SK-N-SH treated with all-trans-retinoic acid at 6 μM for 48 hours (cell line): Measurements from ENCODE around the gene KCNK15.

Experiments used
- ATAC-seq: fragments of 200-7000 bp; cut with Tn5 transposase; 3 replicates; pipeline ENCODE4 v1.9.1; 2020; ENCODE audit warnings: mild to moderate bottlenecking, moderate library complexity
- ARNTL ChIP-seq: fragments of 450-650 bp; formaldehyde crosslinking; IDR thresholded peaks from 2 replicates; pipeline ENCODE4 v1.5.0; 2020; ENCODE audit warnings: low read depth, mild to moderate bottlenecking, moderate library complexity, borderline replicate concordance
- BACH2 ChIP-seq: fragments of 250-450 bp; sonication (Bioruptor Pico); IDR thresholded peaks from 2 replicates; pipeline ENCODE4 v1.9.0; 2021; ENCODE audit warnings: mild to moderate bottlenecking, borderline replicate concordance
- CSDC2 ChIP-seq: fragments of 250-450 bp; sonication (Bioruptor Pico); IDR thresholded peaks from 2 replicates; pipeline ENCODE4 v1.5.0; 2020; ENCODE audit warnings: mild to moderate bottlenecking, moderate library complexity
- ESRRG ChIP-seq: fragments of 250-450 bp; sonication (Bioruptor Pico); IDR thresholded peaks from 2 replicates; pipeline ENCODE4 v1.6.1; 2021; ENCODE audit warnings: mild to moderate bottlenecking
- GLIS3 ChIP-seq: fragments of 250-450 bp; sonication (Bioruptor Pico); IDR thresholded peaks from 2 replicates; pipeline ENCODE4 v1.5.0; 2020; ENCODE audit warnings: mild to moderate bottlenecking, moderate library complexity
- ISL1 ChIP-seq: fragments of 250-450 bp; sonication (Bioruptor Pico); IDR thresholded peaks from 2 replicates; pipeline ENCODE4 v2.1.2; 2022; ENCODE audit warnings: mild to moderate bottlenecking, moderate library complexity
- OSR1 ChIP-seq: fragments of 250-450 bp; sonication (Bioruptor Pico); IDR thresholded peaks from 2 replicates; pipeline ENCODE4 v1.8.0; 2022; ENCODE audit warnings: moderate library complexity, mild to moderate bottlenecking, inconsistent platforms
- PATZ1 ChIP-seq: fragments of 250-450 bp; sonication (Bioruptor Pico); IDR thresholded peaks from 2 replicates; pipeline ENCODE4 v1.8.0; 2020; ENCODE audit warnings: mild to moderate bottlenecking, moderate library complexity, borderline replicate concordance
- PPARA ChIP-seq: fragments of 250-450 bp; sonication (Bioruptor Pico); IDR thresholded peaks from 2 replicates; pipeline ENCODE4 v1.5.0; 2020; ENCODE audit warnings: mild to moderate bottlenecking, borderline replicate concordance
- RARB ChIP-seq: fragments of 250-450 bp; sonication (Bioruptor Pico); IDR thresholded peaks from 2 replicates; pipeline ENCODE4 v1.8.0; 2021; ENCODE audit warnings: mild to moderate bottlenecking, moderate library complexity
- SNAI2 ChIP-seq: fragments of 250-450 bp; sonication (Bioruptor Pico); IDR thresholded peaks from 2 replicates; pipeline ENCODE4 v1.5.0; 2020; ENCODE audit warnings: mild to moderate bottlenecking, moderate library complexity
- TCF4 ChIP-seq: fragments of 250-450 bp; sonication (Bioruptor Pico); IDR thresholded peaks from 2 replicates; pipeline ENCODE4 v1.8.0; 2021; ENCODE audit warnings: mild to moderate bottlenecking, moderate library complexity, borderline replicate concordance
- TOX ChIP-seq: fragments of 250-450 bp; sonication (Bioruptor Pico); IDR thresholded peaks from 2 replicates; pipeline ENCODE4 v1.8.0; 2021; ENCODE audit warnings: mild to moderate bottlenecking, moderate library complexity, borderline replicate concordance
- TSHZ2 ChIP-seq: fragments of 250-450 bp; sonication (Bioruptor Pico); IDR thresholded peaks from 2 replicates; pipeline ENCODE4 v1.5.0; 2020; ENCODE audit warnings: mild to moderate bottlenecking, moderate library complexity
- ZC3H10 ChIP-seq: fragments of 250-450 bp; sonication (Bioruptor Pico); IDR thresholded peaks from 2 replicates; pipeline ENCODE4 v1.5.1; 2021; ENCODE audit warnings: mild to moderate bottlenecking, moderate library complexity
- ZFP3 ChIP-seq: fragments of 250-450 bp; sonication (Bioruptor Pico); IDR thresholded peaks from 2 replicates; pipeline ENCODE4 v1.5.0; 2020; ENCODE audit warnings: mild to moderate bottlenecking, moderate library complexity
- ZFP30 ChIP-seq: fragments of 450-650 bp; formaldehyde crosslinking; IDR thresholded peaks from 2 replicates; pipeline ENCODE4 v1.5.0; 2022; ENCODE audit warnings: mild to moderate bottlenecking, moderate library complexity
- ZNF70 ChIP-seq: fragments of 450-650 bp; formaldehyde crosslinking; IDR thresholded peaks from 2 replicates; pipeline ENCODE4 v1.5.0; 2020; ENCODE audit warnings: mild to moderate bottlenecking, moderate library complexity
- ZNF8 ChIP-seq: fragments of 450-650 bp; formaldehyde crosslinking; IDR thresholded peaks from 2 replicates; pipeline ENCODE4 v1.5.0; 2020; ENCODE audit warnings: mild to moderate bottlenecking, moderate library complexity
- TF ChIP-seq, protein P1 (sequence below): fragments of 250-450 bp; sonication (Bioruptor Pico); IDR thresholded peaks from 2 replicates; pipeline ENCODE4 v1.5.1; 2020; ENCODE audit warnings: low read depth, mild to moderate bottlenecking, moderate library complexity
- TF ChIP-seq, protein P2 (sequence below): fragments of 250-450 bp; sonication (Bioruptor Pico); IDR thresholded peaks from 2 replicates; pipeline ENCODE4 v1.5.1; 2021; ENCODE audit warnings: mild to moderate bottlenecking, moderate library complexity
- TF ChIP-seq, protein P3 (sequence below): fragments of 250-450 bp; sonication (Bioruptor Pico); IDR thresholded peaks from 2 replicates; pipeline ENCODE4 v1.8.0; 2021; ENCODE audit warnings: low read depth, mild to moderate bottlenecking, moderate library complexity, borderline replicate concordance

The KCNK15 gene

DNA sequence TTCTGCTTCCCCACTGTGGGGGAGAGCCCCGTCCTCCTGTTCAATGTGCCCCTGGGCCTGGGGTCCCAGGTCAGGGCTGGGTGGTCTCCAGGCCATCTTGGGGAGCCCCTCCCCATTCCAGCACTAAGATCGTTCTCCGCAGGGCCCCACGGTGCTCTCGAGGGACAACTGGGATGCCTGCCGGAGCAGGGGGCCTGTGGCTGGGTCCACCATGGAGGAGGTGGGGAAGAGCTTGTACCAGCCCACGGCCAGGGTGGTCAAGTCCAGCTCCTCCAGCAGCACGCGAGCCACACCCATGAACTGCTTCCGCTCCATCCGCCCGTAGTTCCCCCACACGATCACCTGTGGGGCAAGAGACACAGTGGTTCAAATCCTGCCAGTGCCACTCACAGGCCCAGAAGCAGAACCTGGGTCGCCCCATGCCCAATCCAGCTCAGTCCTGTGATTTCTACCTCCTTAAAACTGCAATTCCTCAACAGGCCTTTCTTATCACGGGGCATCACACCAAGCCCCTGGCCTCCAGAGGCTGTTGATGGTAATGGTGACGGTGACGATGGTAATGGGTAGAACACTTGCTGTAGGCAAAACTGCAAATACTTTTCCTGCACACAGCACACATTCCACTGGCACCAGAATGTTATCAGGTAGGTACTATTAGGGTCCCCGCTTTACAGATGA, 10.5 kb downstream of the KCNK15 start:
- ATAC-seq: no peak
- TF ChIP-seq, protein P1, sequence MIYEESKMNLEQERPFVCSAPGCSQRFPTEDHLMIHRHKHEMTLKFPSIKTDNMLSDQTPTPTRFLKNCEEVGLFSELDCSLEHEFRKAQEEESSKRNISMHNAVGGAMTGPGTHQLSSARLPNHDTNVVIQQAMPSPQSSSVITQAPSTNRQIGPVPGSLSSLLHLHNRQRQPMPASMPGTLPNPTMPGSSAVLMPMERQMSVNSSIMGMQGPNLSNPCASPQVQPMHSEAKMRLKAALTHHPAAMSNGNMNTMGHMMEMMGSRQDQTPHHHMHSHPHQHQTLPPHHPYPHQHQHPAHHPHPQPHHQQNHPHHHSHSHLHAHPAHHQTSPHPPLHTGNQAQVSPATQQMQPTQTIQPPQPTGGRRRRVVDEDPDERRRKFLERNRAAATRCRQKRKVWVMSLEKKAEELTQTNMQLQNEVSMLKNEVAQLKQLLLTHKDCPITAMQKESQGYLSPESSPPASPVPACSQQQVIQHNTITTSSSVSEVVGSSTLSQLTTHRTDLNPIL: no peak
- no peak for TF ChIP-seq PATZ1
- TF ChIP-seq SNAI2 (CRISPR knock-in tag): no peak
- TF ChIP-seq TCF4: no peak
- no peak for TF ChIP-seq ZFP30
- TF ChIP-seq, protein P2, sequence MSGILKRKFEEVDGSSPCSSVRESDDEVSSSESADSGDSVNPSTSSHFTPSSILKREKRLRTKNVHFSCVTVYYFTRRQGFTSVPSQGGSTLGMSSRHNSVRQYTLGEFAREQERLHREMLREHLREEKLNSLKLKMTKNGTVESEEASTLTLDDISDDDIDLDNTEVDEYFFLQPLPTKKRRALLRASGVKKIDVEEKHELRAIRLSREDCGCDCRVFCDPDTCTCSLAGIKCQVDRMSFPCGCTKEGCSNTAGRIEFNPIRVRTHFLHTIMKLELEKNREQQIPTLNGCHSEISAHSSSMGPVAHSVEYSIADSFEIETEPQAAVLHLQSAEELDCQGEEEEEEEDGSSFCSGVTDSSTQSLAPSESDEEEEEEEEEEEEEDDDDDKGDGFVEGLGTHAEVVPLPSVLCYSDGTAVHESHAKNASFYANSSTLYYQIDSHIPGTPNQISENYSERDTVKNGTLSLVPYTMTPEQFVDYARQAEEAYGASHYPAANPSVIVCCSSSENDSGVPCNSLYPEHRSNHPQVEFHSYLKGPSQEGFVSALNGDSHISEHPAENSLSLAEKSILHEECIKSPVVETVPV: no peak
- no peak for TF ChIP-seq RARB (CRISPR knock-in tag)
- TF ChIP-seq ISL1 (CRISPR knock-in tag): no peak
- no peak for TF ChIP-seq PPARA (CRISPR knock-in tag)
- no peak for TF ChIP-seq OSR1 (CRISPR knock-in tag)
- TF ChIP-seq TOX (CRISPR knock-in tag): no peak
- TF ChIP-seq CSDC2 (CRISPR knock-in tag): no peak
- TF ChIP-seq ESRRG (CRISPR knock-in tag): no peak
- no peak for TF ChIP-seq ZFP3 (CRISPR knock-in tag)
- no peak for TF ChIP-seq GLIS3
- TF ChIP-seq ZNF8 (CRISPR knock-in tag): no peak
- no peak for TF ChIP-seq BACH2 (CRISPR knock-in tag)
- TF ChIP-seq ZNF70 (CRISPR knock-in tag): no peak
- TF ChIP-seq, protein P3, sequence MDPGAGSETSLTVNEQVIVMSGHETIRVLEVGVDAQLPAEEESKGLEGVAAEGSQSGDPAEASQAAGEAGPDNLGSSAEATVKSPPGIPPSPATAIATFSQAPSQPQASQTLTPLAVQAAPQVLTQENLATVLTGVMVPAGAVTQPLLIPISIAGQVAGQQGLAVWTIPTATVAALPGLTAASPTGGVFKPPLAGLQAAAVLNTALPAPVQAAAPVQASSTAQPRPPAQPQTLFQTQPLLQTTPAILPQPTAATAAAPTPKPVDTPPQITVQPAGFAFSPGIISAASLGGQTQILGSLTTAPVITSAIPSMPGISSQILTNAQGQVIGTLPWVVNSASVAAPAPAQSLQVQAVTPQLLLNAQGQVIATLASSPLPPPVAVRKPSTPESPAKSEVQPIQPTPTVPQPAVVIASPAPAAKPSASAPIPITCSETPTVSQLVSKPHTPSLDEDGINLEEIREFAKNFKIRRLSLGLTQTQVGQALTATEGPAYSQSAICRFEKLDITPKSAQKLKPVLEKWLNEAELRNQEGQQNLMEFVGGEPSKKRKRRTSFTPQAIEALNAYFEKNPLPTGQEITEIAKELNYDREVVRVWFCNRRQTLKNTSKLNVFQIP (CRISPR knock-in tag): no peak

DNA sequence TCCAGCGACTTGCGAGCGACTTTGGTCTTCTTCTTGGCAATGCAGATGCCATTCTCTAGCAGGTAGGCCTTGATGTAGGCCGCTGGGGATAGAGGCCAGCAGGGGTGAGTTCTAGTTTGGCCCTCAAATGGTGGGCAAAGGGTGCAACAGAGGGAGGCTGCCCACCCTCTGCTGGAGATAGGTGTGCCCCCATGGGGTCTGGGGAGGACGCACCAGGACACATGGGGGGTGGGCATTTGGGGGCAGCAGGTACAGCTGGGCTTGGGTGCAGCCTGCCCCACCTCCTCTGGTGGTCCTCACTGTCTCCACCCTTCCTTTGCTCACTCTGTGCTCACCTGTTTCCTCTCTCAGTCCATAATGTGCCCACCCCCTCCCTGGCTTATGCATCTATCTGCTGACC, 11.3 kb downstream of the KCNK15 start:
- TF ChIP-seq, protein P3 (CRISPR knock-in tag): no peak
- TF ChIP-seq ZFP3 (CRISPR knock-in tag): no peak
- TF ChIP-seq ARNTL: no peak
- TF ChIP-seq SNAI2 (CRISPR knock-in tag): no peak
- no peak for TF ChIP-seq OSR1 (CRISPR knock-in tag)
- no peak for TF ChIP-seq ZC3H10
- no peak for TF ChIP-seq TSHZ2 (CRISPR knock-in tag)
- no peak for ATAC-seq
